Measurements from ENCODE around the gene ITPR1.

ITPR1 gene

GRCh38 chr3:4672725-4673275 lies 179.7 kb downstream of the ITPR1 start:
- Mint-ChIP-seq H3K27me3 (no peaks in the 10 kb centered on the region), H3K4me3 (no peak overlapping the region), H3K27ac (peak overlapping the region; percentile 4), H3K36me3 (peaks cover 61 to 66% of the 10 kb centered on the region in 2 donors), H3K4me1 (peaks cover 2 to 5% of the 10 kb centered on the region in 2 donors), H3K9me3 (no peaks in the 10 kb centered on the region)
- ATAC-seq (replicated peaks): no peak
- DNase-seq: no peak

GRCh38 chr3:4674216-4674615 lies 181.1 kb downstream of the ITPR1 start:
- DNase-seq (no peak), ATAC-seq (replicated peaks) (no peak)
- peak overlapping the region; percentile 48 for H3K27ac Mint-ChIP-seq
- no peaks in the 10 kb centered on the region for H3K27me3 Mint-ChIP-seq
- H3K9me3 Mint-ChIP-seq: no peaks in the 10 kb centered on the region
- H3K36me3 Mint-ChIP-seq: peaks cover 63 to 67% of the 10 kb centered on the region in 2 donors
- H3K4me3 Mint-ChIP-seq: no peak overlapping the region
- peaks cover 9 to 15% of the 10 kb centered on the region in 2 donors for H3K4me1 Mint-ChIP-seq

GRCh38 chr3:4675704-4676103 lies 182.6 kb downstream of the ITPR1 start:
- Mint-ChIP-seq H3K4me3 (no peak overlapping the region), H3K36me3 (peaks cover 59 to 64% of the 10 kb centered on the region in 2 donors), H3K27me3 (no peaks in the 10 kb centered on the region), H3K27ac (no peak overlapping the region), H3K4me1 (peaks cover 11 to 15% of the 10 kb centered on the region in 2 donors), H3K9me3 (no peaks in the 10 kb centered on the region)
- ATAC-seq (replicated peaks) (no peak), DNase-seq (no peak)

GRCh38 chr3:4678320-4678719 lies 185.2 kb downstream of the ITPR1 start:
- no peak overlapping the region for H3K4me3 Mint-ChIP-seq
- H3K4me1 Mint-ChIP-seq: peaks cover 11 to 15% of the 10 kb centered on the region in 2 donors
- ATAC-seq (replicated peaks) (no peak), DNase-seq (no peak)
- H3K9me3 Mint-ChIP-seq: no peaks in the 10 kb centered on the region
- H3K36me3 Mint-ChIP-seq: peaks cover 57 to 76% of the 10 kb centered on the region in 2 donors
- no peaks in the 10 kb centered on the region for H3K27me3 Mint-ChIP-seq
- H3K27ac Mint-ChIP-seq: peak overlapping the region; percentile 87

- no peak for DNase-seq
- H3K27ac Mint-ChIP-seq: peak overlapping the region; percentile 56
These were observed 187.1 kb downstream of the ITPR1 start for GRCh38 chr3:4680227-4680691.

GRCh38 chr3:4680871-4681300 lies 187.7 kb downstream of the ITPR1 start:
- Mint-ChIP-seq H3K9me3 (no peaks in the 10 kb centered on the region), H3K27ac (peak overlapping the region; percentile 52), H3K36me3 (peaks cover 51 to 78% of the 10 kb centered on the region in 2 donors), H3K4me1 (peaks cover 11 to 15% of the 10 kb centered on the region in 2 donors), H3K4me3 (no peak overlapping the region), H3K27me3 (no peaks in the 10 kb centered on the region)
- ATAC-seq (replicated peaks): no peak
- DNase-seq: no peak

More at GRCh38 chr3:4680227-4680691, 187.1 kb downstream of the ITPR1 start:
- no peaks in the 10 kb centered on the region for H3K9me3 Mint-ChIP-seq
- H3K4me3 Mint-ChIP-seq: no peak overlapping the region
- no peaks in the 10 kb centered on the region for H3K27me3 Mint-ChIP-seq
- H3K36me3 Mint-ChIP-seq: peaks cover 49 to 74% of the 10 kb centered on the region in 2 donors
- no peak for ATAC-seq (replicated peaks)
- peaks cover 11 to 15% of the 10 kb centered on the region in 2 donors for H3K4me1 Mint-ChIP-seq

- H3K9me3 Mint-ChIP-seq: no peaks in the 10 kb centered on the region
- peak overlapping the region; percentile 52 for H3K27ac Mint-ChIP-seq
- peaks cover 11 to 15% of the 10 kb centered on the region in 2 donors for H3K4me1 Mint-ChIP-seq
- no peak for ATAC-seq (replicated peaks)
- no peaks in the 10 kb centered on the region for H3K27me3 Mint-ChIP-seq
- peaks cover 51 to 80% of the 10 kb centered on the region in 2 donors for H3K36me3 Mint-ChIP-seq
- no peak for DNase-seq
- no peak overlapping the region for H3K4me3 Mint-ChIP-seq
These were observed 188.2 kb downstream of the ITPR1 start for GRCh38 chr3:4681301-4681700.

- DNase-seq: no peak
- Mint-ChIP-seq H3K27me3 (no peaks in the 10 kb centered on the region), H3K27ac (no peak overlapping the region)
These were observed 191.0 kb downstream of the ITPR1 start for GRCh38 chr3:4684117-4684516.

GRCh38 chr3:4684976-4685375 lies 191.8 kb downstream of the ITPR1 start:
- H3K4me3 Mint-ChIP-seq: no peak overlapping the region
- no peaks in the 10 kb centered on the region for H3K27me3 Mint-ChIP-seq
- H3K4me1 Mint-ChIP-seq: no peaks in the 10 kb centered on the region
- H3K36me3 Mint-ChIP-seq: peaks cover 48 to 77% of the 10 kb centered on the region in 2 donors
- DNase-seq: no peak
- ATAC-seq (replicated peaks): no peak
- H3K27ac Mint-ChIP-seq: no peak overlapping the region
- peaks cover 0 to 3% of the 10 kb centered on the region in 2 donors for H3K9me3 Mint-ChIP-seq

More at GRCh38 chr3:4684117-4684516, 191.0 kb downstream of the ITPR1 start:
- peaks cover under 1 to 3% of the 10 kb centered on the region in 2 donors for H3K4me1 Mint-ChIP-seq
- ATAC-seq (replicated peaks): no peak
- peaks cover 48 to 77% of the 10 kb centered on the region in 2 donors for H3K36me3 Mint-ChIP-seq
- H3K4me3 Mint-ChIP-seq: no peak overlapping the region
- peaks cover 0 to 3% of the 10 kb centered on the region in 2 donors for H3K9me3 Mint-ChIP-seq

GRCh38 chr3:4685673-4686345 lies 192.7 kb downstream of the ITPR1 start:
- no peaks in the 10 kb centered on the region for H3K4me1 Mint-ChIP-seq
- H3K27me3 Mint-ChIP-seq: no peaks in the 10 kb centered on the region
- no peak overlapping the region for H3K4me3 Mint-ChIP-seq
- ATAC-seq (replicated peaks): no peak
- peaks cover 0 to 3% of the 10 kb centered on the region in 2 donors for H3K9me3 Mint-ChIP-seq
- H3K36me3 Mint-ChIP-seq: peaks cover 52 to 84% of the 10 kb centered on the region in 2 donors
- no peak overlapping the region for H3K27ac Mint-ChIP-seq
- no peak for DNase-seq

- Mint-ChIP-seq H3K27ac (no peak overlapping the region), H3K4me3 (no peak overlapping the region), H3K27me3 (no peaks in the 10 kb centered on the region), H3K9me3 (peaks cover 0 to 3% of the 10 kb centered on the region in 2 donors), H3K36me3 (peaks cover 50 to 84% of the 10 kb centered on the region in 2 donors), H3K4me1 (no peaks in the 10 kb centered on the region)
- DNase-seq (no peak), ATAC-seq (replicated peaks) (no peak)
These were observed 193.5 kb downstream of the ITPR1 start for GRCh38 chr3:4686619-4687018.

- Mint-ChIP-seq H3K36me3 (peaks cover 50 to 85% of the 10 kb centered on the region in 2 donors), H3K27ac (no peak overlapping the region), H3K9me3 (peaks cover 0 to 3% of the 10 kb centered on the region in 2 donors), H3K27me3 (no peaks in the 10 kb centered on the region), H3K4me3 (no peak overlapping the region), H3K4me1 (no peaks in the 10 kb centered on the region)
- DNase-seq (no peak), ATAC-seq (replicated peaks) (no peak)
These were observed 194.0 kb downstream of the ITPR1 start for GRCh38 chr3:4687167-4687566.

GRCh38 chr3:4687596-4687995 lies 194.4 kb downstream of the ITPR1 start:
- Mint-ChIP-seq H3K27me3 (no peaks in the 10 kb centered on the region), H3K9me3 (peaks cover 0 to 3% of the 10 kb centered on the region in 2 donors), H3K36me3 (peaks cover 51 to 84% of the 10 kb centered on the region in 2 donors), H3K4me1 (peaks cover 2 to 4% of the 10 kb centered on the region in 2 donors), H3K4me3 (no peak overlapping the region), H3K27ac (peak overlapping the region; percentile 39)
- no peak for ATAC-seq (replicated peaks)
- DNase-seq: no peak

GRCh38 chr3:4688411-4688810 lies 195.3 kb downstream of the ITPR1 start:
- no peak for DNase-seq
- peaks cover 58 to 80% of the 10 kb centered on the region in 2 donors for H3K36me3 Mint-ChIP-seq
- peaks cover 0 to 3% of the 10 kb centered on the region in 2 donors for H3K9me3 Mint-ChIP-seq
- no peaks in the 10 kb centered on the region for H3K27me3 Mint-ChIP-seq
- no peak overlapping the region for H3K4me3 Mint-ChIP-seq
- peaks cover 6 to 12% of the 10 kb centered on the region in 2 donors for H3K4me1 Mint-ChIP-seq
- ATAC-seq (replicated peaks): no peak
- peak overlapping the region; percentile 51 for H3K27ac Mint-ChIP-seq

GRCh38 chr3:4689021-4689420 lies 195.9 kb downstream of the ITPR1 start:
- ATAC-seq (replicated peaks) (no peak), DNase-seq (no peak)
- H3K9me3 Mint-ChIP-seq: peaks cover 0 to 3% of the 10 kb centered on the region in 2 donors
- H3K4me1 Mint-ChIP-seq: peaks cover 11 to 17% of the 10 kb centered on the region in 2 donors
- H3K36me3 Mint-ChIP-seq: peaks cover 62 to 79% of the 10 kb centered on the region in 2 donors
- no peaks in the 10 kb centered on the region for H3K27me3 Mint-ChIP-seq
- H3K27ac Mint-ChIP-seq: no peak overlapping the region
- H3K4me3 Mint-ChIP-seq: no peak overlapping the region
